Cardiac muscle cell (in vitro differentiated cells and primary cell): Measurements from ENCODE around the gene FAF1. TPM values are rescaled to one million over a fixed set of nuclear protein-coding genes. Genes with fewer than 3 reads are reported as not detected.

Experiments
- DNase-seq, 2 donors: peaks; one replicate each; pipeline versions ENCODE4 v3.0.0 to v3.0.0-alpha.2; 2010 to 2017; ENCODE audit warnings: low read depth in 1 of 2, low spot score in 1 of 2
- H3K27ac ChIP-seq: fragments of 200-600 bp; sonication (generic); 2 replicates; pipeline ENCODE4 v1.5.1; 2016
- H3K27me3 ChIP-seq: fragments of 200-600 bp; sonication (generic); 2 replicates; pipeline ENCODE4 v1.6.0; 2016; ENCODE audit warnings: control low read depth
- H3K36me3 ChIP-seq: fragments of 200-600 bp; sonication (generic); 2 replicates; pipeline ENCODE4 v1.5.1; 2016; ENCODE audit warnings: control low read depth
- H3K4me1 ChIP-seq: fragments of 200-600 bp; sonication (generic); 2 replicates; pipeline ENCODE4 v1.8.1; 2017; ENCODE audit warnings: low read depth, mild to moderate bottlenecking, mixed run types
- H3K4me3 ChIP-seq: fragments of 200-600 bp; sonication (generic); 2 replicates; pipeline ENCODE4 v1.5.1; 2016; ENCODE audit warnings: mild to moderate bottlenecking
- H3K9me3 ChIP-seq: fragments of 200-600 bp; sonication (generic); 2 replicates; pipeline ENCODE4 v1.5.1; 2017; ENCODE audit warnings: low read depth, mild to moderate bottlenecking, control low read depth
- polyA plus RNA-seq: library from polyadenylated mRNA; unstranded; fragments of >200 nt; fragmentation: Nextera tagmentation; extraction: Ambion mirVana; gene quantifications from 2 replicates; pipeline ENCODE4 v1.2.1, GENCODE V29; 2016
- total RNA-seq: library from RNA; depleted of rRNA; stranded (reverse); fragments of >200 nt; gene quantifications from 2 replicates; pipeline ENCODE4 v1.2.3, GENCODE V29; 2016
- TF ChIP-seq, protein P1 (sequence below): IDR thresholded peaks from 2 replicates; pipeline ENCODE4 v1.5.1; 2012; ENCODE audit warnings: low read depth, mild to moderate bottlenecking, low read length

Gene FAF1
- total and polyA plus RNA-seq, 2 experiments from 2014 or later: 24.3 to 76.7 TPM

DNA sequence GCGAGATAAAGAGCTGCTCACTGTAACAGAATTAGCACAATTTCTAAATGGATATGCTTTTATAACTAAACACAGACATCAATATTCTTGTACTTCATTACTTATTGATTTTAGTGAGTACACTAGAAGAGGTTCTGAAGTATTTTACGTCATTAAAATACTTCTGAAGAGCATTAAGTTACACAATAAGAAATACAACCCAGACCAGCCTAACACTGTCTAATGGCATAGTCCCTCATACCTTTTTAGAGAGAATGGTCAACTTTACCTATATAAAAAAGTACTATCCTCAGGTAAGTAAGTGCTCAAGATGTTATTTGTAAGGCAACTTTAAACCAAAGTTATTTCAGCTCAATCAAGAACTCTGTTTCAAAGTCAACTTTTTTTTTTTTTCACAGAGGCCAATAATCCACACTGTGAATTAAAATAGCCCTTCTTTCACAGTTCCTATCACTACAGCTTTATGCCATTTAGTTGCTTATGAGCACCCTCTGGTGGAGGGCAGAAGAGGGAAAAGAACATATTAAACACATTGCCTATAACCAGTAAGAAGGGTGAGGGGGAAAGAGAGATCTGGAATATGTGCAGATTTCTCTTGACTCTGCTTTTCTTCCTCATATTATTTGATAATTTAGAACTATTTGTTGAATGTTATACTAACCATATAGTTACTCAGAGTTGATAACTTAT is 354.7 kb downstream of the FAF1 start:
- no peaks in the 10 kb centered on the region for H3K27me3 ChIP-seq
- TF ChIP-seq, protein P1, sequence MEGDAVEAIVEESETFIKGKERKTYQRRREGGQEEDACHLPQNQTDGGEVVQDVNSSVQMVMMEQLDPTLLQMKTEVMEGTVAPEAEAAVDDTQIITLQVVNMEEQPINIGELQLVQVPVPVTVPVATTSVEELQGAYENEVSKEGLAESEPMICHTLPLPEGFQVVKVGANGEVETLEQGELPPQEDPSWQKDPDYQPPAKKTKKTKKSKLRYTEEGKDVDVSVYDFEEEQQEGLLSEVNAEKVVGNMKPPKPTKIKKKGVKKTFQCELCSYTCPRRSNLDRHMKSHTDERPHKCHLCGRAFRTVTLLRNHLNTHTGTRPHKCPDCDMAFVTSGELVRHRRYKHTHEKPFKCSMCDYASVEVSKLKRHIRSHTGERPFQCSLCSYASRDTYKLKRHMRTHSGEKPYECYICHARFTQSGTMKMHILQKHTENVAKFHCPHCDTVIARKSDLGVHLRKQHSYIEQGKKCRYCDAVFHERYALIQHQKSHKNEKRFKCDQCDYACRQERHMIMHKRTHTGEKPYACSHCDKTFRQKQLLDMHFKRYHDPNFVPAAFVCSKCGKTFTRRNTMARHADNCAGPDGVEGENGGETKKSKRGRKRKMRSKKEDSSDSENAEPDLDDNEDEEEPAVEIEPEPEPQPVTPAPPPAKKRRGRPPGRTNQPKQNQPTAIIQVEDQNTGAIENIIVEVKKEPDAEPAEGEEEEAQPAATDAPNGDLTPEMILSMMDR: peak; percentile 61
- peak; percentile 18 to 64 for DNase-seq
- H3K4me3 ChIP-seq: no peak overlapping the region
- no peaks in the 10 kb centered on the region for H3K36me3 ChIP-seq
- H3K9me3 ChIP-seq: no peaks in the 10 kb centered on the region
- H3K4me1 ChIP-seq: peaks cover 9% of the 10 kb centered on the region
- no peak overlapping the region for H3K27ac ChIP-seq

DNA sequence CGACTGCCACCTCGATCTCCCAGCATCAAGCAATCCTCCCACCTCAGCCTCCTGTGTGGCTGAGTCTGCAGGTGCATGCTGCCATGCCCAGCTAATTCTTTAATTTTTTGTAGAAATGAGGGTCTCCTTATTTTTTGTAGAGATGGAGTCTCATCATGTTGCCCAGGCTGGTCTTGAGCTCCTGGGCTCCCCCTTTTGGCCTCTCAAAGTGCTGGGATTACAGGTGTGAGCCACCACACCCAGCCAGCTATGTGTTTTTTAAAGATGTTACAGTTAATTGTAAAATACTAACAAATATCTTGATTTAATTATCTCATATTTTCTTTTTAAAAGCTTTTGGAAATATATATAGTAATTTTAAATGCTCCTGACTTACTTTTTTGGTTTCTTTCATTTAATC is 355.5 kb downstream of the FAF1 start:
- no peaks in the 10 kb centered on the region for H3K9me3 ChIP-seq
- H3K36me3 ChIP-seq: no peaks in the 10 kb centered on the region
- no peak overlapping the region for H3K4me3 ChIP-seq
- H3K27ac ChIP-seq: no peak overlapping the region
- no peak for DNase-seq
- H3K4me1 ChIP-seq: peaks cover 9% of the 10 kb centered on the region
- H3K27me3 ChIP-seq: no peaks in the 10 kb centered on the region
- TF ChIP-seq, protein P1: no peak

DNA sequence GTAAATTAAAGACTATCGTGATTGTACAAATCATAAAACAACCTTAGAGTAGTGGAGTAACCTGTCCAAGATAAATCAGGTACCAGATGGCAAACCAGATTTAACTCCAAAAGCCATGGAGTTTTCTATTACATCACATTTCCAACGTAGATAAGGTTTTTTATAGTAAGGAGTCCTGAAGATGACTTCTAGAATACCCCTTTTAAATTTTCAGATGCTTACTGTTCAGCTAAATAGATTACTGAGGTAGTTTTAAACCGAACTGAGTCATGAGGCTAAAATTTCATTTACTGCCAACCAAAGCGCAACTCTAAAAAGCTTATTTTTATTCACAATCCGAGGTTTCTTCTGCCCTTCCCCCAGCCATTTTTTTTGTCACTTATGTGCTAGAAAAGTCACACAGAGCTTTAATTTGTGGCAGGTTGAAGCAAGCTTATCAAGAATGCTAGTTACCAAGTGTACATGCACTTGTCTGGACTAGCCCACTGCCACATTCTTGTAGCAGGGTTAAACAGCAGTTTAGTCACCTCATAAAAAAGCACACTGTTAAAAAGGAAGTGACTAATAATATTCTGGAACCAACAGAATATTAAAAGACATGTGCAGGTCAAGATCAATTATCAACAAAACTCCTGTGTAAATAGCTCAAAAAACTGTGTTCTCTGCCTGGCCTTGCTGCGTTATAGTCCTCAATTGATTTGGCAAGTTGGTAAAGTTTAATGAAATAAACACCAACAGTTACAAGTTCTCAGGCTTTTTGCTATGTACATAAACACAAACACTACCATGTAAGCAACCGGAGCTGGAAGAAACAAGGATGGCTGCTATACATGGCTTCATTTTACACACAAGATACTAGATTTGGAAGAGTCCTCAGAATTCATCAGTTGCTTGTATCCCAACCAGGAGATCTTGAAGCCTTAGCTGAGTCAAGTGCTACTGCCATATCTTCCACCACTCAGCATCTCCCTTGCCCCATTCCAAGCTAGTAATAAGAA is 356.5 kb downstream of the FAF1 start:
- H3K4me3 ChIP-seq: no peak overlapping the region
- no peak overlapping the region for H3K27ac ChIP-seq
- peaks cover 9% of the 10 kb centered on the region for H3K4me1 ChIP-seq
- no peaks in the 10 kb centered on the region for H3K36me3 ChIP-seq
- no peaks in the 10 kb centered on the region for H3K9me3 ChIP-seq
- peak; percentile 15 for DNase-seq
- TF ChIP-seq, protein P1: no peak
- no peaks in the 10 kb centered on the region for H3K27me3 ChIP-seq

DNA sequence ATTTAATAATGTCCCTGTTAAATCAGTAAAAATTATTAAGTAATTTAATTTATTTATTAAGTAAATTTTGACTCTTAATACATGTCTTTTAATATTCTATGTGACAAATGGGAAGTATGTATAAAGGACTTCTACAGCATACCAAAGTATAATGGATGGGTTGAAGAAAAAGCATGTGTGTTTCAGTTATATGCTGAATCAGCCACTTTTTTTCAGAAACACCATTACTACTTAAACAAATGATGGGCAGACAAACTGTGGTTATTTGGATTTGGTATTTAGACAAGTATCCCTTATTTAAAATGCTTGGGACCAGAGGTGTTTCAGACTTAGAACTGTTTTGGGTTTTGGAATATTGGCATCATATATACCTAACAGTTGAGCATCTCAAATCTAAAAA is 360.5 kb downstream of the FAF1 start:
- TF ChIP-seq, protein P1: no peak
- no peak for DNase-seq
- H3K4me3 ChIP-seq: no peak overlapping the region
- H3K27ac ChIP-seq: no peak overlapping the region
- no peaks in the 10 kb centered on the region for H3K9me3 ChIP-seq
- peaks cover 9% of the 10 kb centered on the region for H3K4me1 ChIP-seq
- H3K36me3 ChIP-seq: no peaks in the 10 kb centered on the region
- H3K27me3 ChIP-seq: no peaks in the 10 kb centered on the region

DNA sequence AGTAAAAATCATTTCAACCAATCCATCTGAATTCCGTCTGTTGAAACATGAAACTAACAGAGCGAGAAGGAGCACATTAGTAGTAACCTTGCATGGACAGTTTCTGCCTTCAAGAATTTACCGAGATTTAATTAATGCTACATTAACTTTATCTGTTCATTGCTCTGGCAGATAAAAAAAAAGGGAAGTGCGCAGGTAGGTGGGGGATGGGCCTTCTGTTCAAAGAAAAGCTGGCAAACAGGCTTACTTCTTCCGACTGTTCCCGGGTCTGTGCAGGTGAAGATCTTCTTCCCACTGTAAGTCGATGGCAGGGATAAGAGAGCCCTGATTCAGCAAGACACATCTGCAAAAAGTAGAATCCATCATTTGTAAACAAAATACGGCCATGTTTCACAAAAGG is 364.2 kb downstream of the FAF1 start:
- no peak for DNase-seq
- TF ChIP-seq, protein P1: no peak
- Histone ChIP-seq H3K27ac (no peak overlapping the region), H3K36me3 (no peaks in the 10 kb centered on the region), H3K4me1 (no peaks in the 10 kb centered on the region), H3K27me3 (no peaks in the 10 kb centered on the region), H3K4me3 (no peak overlapping the region), H3K9me3 (no peaks in the 10 kb centered on the region)
